A549 (cell line): ENCODE measurements around the gene HAVCR2. TPM values are rescaled to one million over a fixed set of nuclear protein-coding genes. Genes with fewer than 3 reads are reported as not detected.
A peak's percentile ranks its signal among the peaks of the same experiment; 100 is the strongest.

Experiments
- BCL3 ChIP-seq: fragments of >200 bp; sonication (Bioruptor Twin); formaldehyde crosslinking; IDR thresholded peaks from 3 replicates; pipeline ENCODE4 v1.6.1; 2016
- BHLHE40 ChIP-seq: IDR thresholded peaks from 2 replicates; pipeline ENCODE4 v1.6.1; 2012; ENCODE audit warnings: low read depth, low read length, inconsistent platforms
- CBX8 ChIP-seq: fragments of 200-600 bp; sonication (generic); IDR thresholded peaks from 2 replicates; pipeline ENCODE4 v1.6.1; 2016
- CEBPB ChIP-seq, 2 experiments: fragments of >200 bp in 1 of 2; sonication (Bioruptor Twin) in 1 of 2; formaldehyde crosslinking in 1 of 2; IDR thresholded peaks; 2 replicates each; pipeline ENCODE4 v1.6.1; 2012 to 2016
- CHD4 ChIP-seq: fragments of 200-600 bp; sonication (generic); IDR thresholded peaks from 2 replicates; pipeline ENCODE4 v1.6.1; 2016; ENCODE audit warnings: antibody characterized with exemption, mild to moderate bottlenecking, borderline replicate concordance
- E2F6 ChIP-seq: IDR thresholded peaks from 2 replicates; pipeline ENCODE4 v1.6.1; 2012; ENCODE audit warnings: low read depth, borderline replicate concordance
- EHMT2 ChIP-seq: fragments of 200-600 bp; sonication (generic); IDR thresholded peaks from 2 replicates; pipeline ENCODE4 v1.6.1; 2016; ENCODE audit warnings: antibody characterized with exemption, low read depth, mild to moderate bottlenecking, moderate library complexity
- ELK1 ChIP-seq: fragments of 150-350 bp; IDR thresholded peaks from 2 replicates; pipeline ENCODE4 v1.6.1; 2014; ENCODE audit warnings: low read depth, mild to moderate bottlenecking, low read length
- EP300 ChIP-seq, 2 experiments: fragments of >200 bp; sonication (Bioruptor Twin); formaldehyde crosslinking; IDR thresholded peaks; 2 replicates in 1 of 2; 3 replicates in 1 of 2; pipeline ENCODE4 v1.6.1; 2016 to 2017
- FOSL2 ChIP-seq, 2 experiments: fragments of 450-650 bp in 1 of 2; fragments of >200 bp in 1 of 2; sonication (Bioruptor Twin) in 1 of 2; formaldehyde crosslinking; IDR thresholded peaks; 2 replicates each; pipeline versions ENCODE4 v1.5.0 to v1.6.1; 2016 to 2020; ENCODE audit warnings: mild to moderate bottlenecking in 1 of 2, moderate library complexity in 1 of 2
- FOXS1 ChIP-seq: fragments of 250-450 bp; sonication (Bioruptor Pico); IDR thresholded peaks from 2 replicates; pipeline ENCODE4 v1.5.0; 2020; ENCODE audit warnings: mild to moderate bottlenecking, moderate library complexity
- HEYL ChIP-seq: fragments of 250-450 bp; sonication (Bioruptor Pico); IDR thresholded peaks from 2 replicates; pipeline ENCODE4 v1.8.0; 2021; ENCODE audit warnings: mild to moderate bottlenecking, moderate library complexity
- HOXA7 ChIP-seq: fragments of 250-450 bp; sonication (Bioruptor Pico); IDR thresholded peaks from 2 replicates; pipeline ENCODE4 v1.5.0; 2020; ENCODE audit warnings: mild to moderate bottlenecking, moderate library complexity
- HOXB13 ChIP-seq: fragments of 250-450 bp; sonication (Bioruptor Pico); IDR thresholded peaks from 2 replicates; pipeline ENCODE4 v1.5.0; 2020; ENCODE audit warnings: low read depth, mild to moderate bottlenecking, moderate library complexity
- HOXB5 ChIP-seq: fragments of 250-450 bp; sonication (Bioruptor Pico); IDR thresholded peaks from 2 replicates; pipeline ENCODE4 v1.5.0; 2020; ENCODE audit warnings: mild to moderate bottlenecking, moderate library complexity
- JUN ChIP-seq, 2 experiments: fragments of >200 bp; sonication (Bioruptor Twin); formaldehyde crosslinking; IDR thresholded peaks; 2 replicates in 1 of 2; 3 replicates in 1 of 2; pipeline ENCODE4 v1.6.1; 2016 to 2017
- JUNB ChIP-seq: fragments of >200 bp; sonication (Bioruptor Twin); formaldehyde crosslinking; IDR thresholded peaks from 2 replicates; pipeline ENCODE4 v1.6.1; 2016
- KDM1A ChIP-seq: fragments of 200-600 bp; sonication (generic); IDR thresholded peaks from 2 replicates; pipeline ENCODE4 v1.6.1; 2016; ENCODE audit warnings: low read depth, mild to moderate bottlenecking
- KDM5A ChIP-seq: fragments of 200-600 bp; sonication (generic); IDR thresholded peaks from 2 replicates; pipeline ENCODE4 v1.6.1; 2016; ENCODE audit warnings: antibody characterized with exemption, mild to moderate bottlenecking
- MAX ChIP-seq: IDR thresholded peaks from 2 replicates; pipeline ENCODE4 v1.6.1; 2012
- MAZ ChIP-seq: fragments of 150-350 bp; IDR thresholded peaks from 2 replicates; pipeline ENCODE4 v1.6.1; 2014; ENCODE audit warnings: antibody characterized with exemption, low read depth, low read length, borderline replicate concordance
- MYC ChIP-seq: IDR thresholded peaks from 2 replicates; pipeline ENCODE4 v1.6.1; 2012; ENCODE audit warnings: mild to moderate bottlenecking, inconsistent platforms, low read length, improper control_type of control experiment, borderline replicate concordance
- NPAS2 ChIP-seq: fragments of 250-450 bp; sonication (Bioruptor Pico); IDR thresholded peaks from 2 replicates; pipeline ENCODE4 v1.8.0; 2022; ENCODE audit warnings: mild to moderate bottlenecking, moderate library complexity, borderline replicate concordance
- PHF8 ChIP-seq: fragments of 200-600 bp; sonication (generic); IDR thresholded peaks from 2 replicates; pipeline ENCODE4 v1.6.1; 2016; ENCODE audit warnings: low read depth, mild to moderate bottlenecking, antibody characterized with exemption, moderate library complexity, borderline replicate concordance
- POLR2AphosphoS2 ChIP-seq: conservative IDR thresholded peaks from 2 replicates; pipeline ENCODE4 v1.6.1; 2012; ENCODE audit warnings: low read length, improper control_type of control experiment, inconsistent platforms
- RARB ChIP-seq: fragments of 250-450 bp; sonication (Bioruptor Pico); IDR thresholded peaks from 2 replicates; pipeline ENCODE4 v1.8.0; 2021; ENCODE audit warnings: mild to moderate bottlenecking, moderate library complexity
- REST ChIP-seq: fragments of 200-600 bp; sonication (generic); IDR thresholded peaks from 2 replicates; pipeline ENCODE4 v1.6.1; 2016; ENCODE audit warnings: antibody characterized with exemption, mild to moderate bottlenecking, moderate library complexity
- SMC3 ChIP-seq: fragments of >200 bp; sonication (Bioruptor Twin); formaldehyde crosslinking; IDR thresholded peaks from 3 replicates; pipeline ENCODE4 v1.6.1; 2018; ENCODE audit warnings: inconsistent platforms
- SREBF2 ChIP-seq: fragments of 450-650 bp; IDR thresholded peaks from 2 replicates; pipeline ENCODE4 v1.6.1; 2014; ENCODE audit warnings: mild to moderate bottlenecking, moderate library complexity
- TP53 ChIP-seq: fragments of 250-450 bp; sonication (Bioruptor Pico); IDR thresholded peaks from 2 replicates; pipeline ENCODE4 v1.5.0; 2021; ENCODE audit warnings: mild to moderate bottlenecking, moderate library complexity
- ZC3H11A ChIP-seq: fragments of 450-650 bp; IDR thresholded peaks from 2 replicates; pipeline ENCODE4 v1.6.1; 2014; ENCODE audit warnings: antibody characterized with exemption, mild to moderate bottlenecking
- ZFP36 ChIP-seq: fragments of 450-650 bp; IDR thresholded peaks from 2 replicates; pipeline ENCODE4 v1.6.1; 2014; ENCODE audit warnings: borderline replicate concordance; ENCODE audit not compliant: partially characterized antibody
- ZSCAN20 ChIP-seq: fragments of 250-450 bp; sonication (Bioruptor Pico); IDR thresholded peaks from 2 replicates; pipeline ENCODE4 v1.8.0; 2022; ENCODE audit warnings: mild to moderate bottlenecking, moderate library complexity
- polyA plus RNA-seq, 4 experiments: library from polyadenylated mRNA; depleted of rRNA in 3 of 4; stranded (reverse); fragments of >200 nt; fragmentation: RNase III in 1 of 4; extraction: RNeasy Plus Mini Kit Qiagen cat#74134 plus additional on column Dnase treatment in 1 of 4; gene quantifications; 2 replicates in 3 of 4; 3 replicates in 1 of 4; pipeline ENCODE4 v1.2.3, GENCODE V29; 2011 to 2017
- TF ChIP-seq, protein P1 (sequence below): fragments of 250-450 bp; sonication (Bioruptor Pico); IDR thresholded peaks from 2 replicates; pipeline ENCODE4 v1.5.0; 2020; ENCODE audit warnings: low read depth, mild to moderate bottlenecking, moderate library complexity
- TF ChIP-seq, protein P2 (sequence below): fragments of >200 bp; sonication (Bioruptor Twin); formaldehyde crosslinking; IDR thresholded peaks from 3 replicates; pipeline ENCODE4 v1.5.1; 2016

Gene HAVCR2
- polyA plus RNA-seq, 2 of the 4 experiments (the other 2 are of a cell fraction) = 0.13 to 0.17 TPM

- TF ChIP-seq, protein P1, sequence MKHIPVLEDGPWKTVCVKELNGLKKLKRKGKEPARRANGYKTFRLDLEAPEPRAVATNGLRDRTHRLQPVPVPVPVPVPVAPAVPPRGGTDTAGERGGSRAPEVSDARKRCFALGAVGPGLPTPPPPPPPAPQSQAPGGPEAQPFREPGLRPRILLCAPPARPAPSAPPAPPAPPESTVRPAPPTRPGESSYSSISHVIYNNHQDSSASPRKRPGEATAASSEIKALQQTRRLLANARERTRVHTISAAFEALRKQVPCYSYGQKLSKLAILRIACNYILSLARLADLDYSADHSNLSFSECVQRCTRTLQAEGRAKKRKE (CRISPR knock-in tag) = no peak
- TF ChIP-seq KDM5A (no peak), JUN (IDR thresholded peaks at IDR 0.05) (peak; percentile 84 to 94; a peak in 4 of 5 replicates), HOXB13 (no peak), BCL3 (peak; percentile 82; the same call in 1 of the 3 replicates), FOXS1 (0 out of 2 replicates have a peak, but pooled peaks have one; percentile 8), EP300 (IDR thresholded peaks at IDR 0.05) (peak; percentile 86 to 95; a peak in 4 of 5 replicates), HOXA7 (no peak), KDM1A (no peak), SMC3 (no peak), PHF8 (no peak), MYC (no peak), NPAS2 (CRISPR knock-in tag) (no peak), ZSCAN20 (CRISPR knock-in tag) (no peak), ZFP36 (no peak), EHMT2 (no peak), ELK1 (no peak), TP53 (no peak), HOXB5 (CRISPR knock-in tag) (no peak), SREBF2 (no peak), HEYL (CRISPR knock-in tag) (no peak), CEBPB (IDR thresholded peaks at IDR 0.05) (peak; percentile 93 to 98), POLR2AphosphoS2 (no peak), ZC3H11A (no peak), CHD4 (no peak), FOSL2 (IDR thresholded peaks at IDR 0.05) (peak; percentile 86), FOSL2 (CRISPR knock-in tag; IDR thresholded peaks at IDR 0.05) (peak; percentile 93), JUNB (peak; percentile 90), REST (no peak), MAZ (no peak), E2F6 (no peak), BHLHE40 (no peak), MAX (peak; percentile 61; the same call in 1 of the 2 replicates), RARB (peak; percentile 70; the same call in 1 of the 2 replicates), CBX8 (no peak)
- TF ChIP-seq, protein P2, sequence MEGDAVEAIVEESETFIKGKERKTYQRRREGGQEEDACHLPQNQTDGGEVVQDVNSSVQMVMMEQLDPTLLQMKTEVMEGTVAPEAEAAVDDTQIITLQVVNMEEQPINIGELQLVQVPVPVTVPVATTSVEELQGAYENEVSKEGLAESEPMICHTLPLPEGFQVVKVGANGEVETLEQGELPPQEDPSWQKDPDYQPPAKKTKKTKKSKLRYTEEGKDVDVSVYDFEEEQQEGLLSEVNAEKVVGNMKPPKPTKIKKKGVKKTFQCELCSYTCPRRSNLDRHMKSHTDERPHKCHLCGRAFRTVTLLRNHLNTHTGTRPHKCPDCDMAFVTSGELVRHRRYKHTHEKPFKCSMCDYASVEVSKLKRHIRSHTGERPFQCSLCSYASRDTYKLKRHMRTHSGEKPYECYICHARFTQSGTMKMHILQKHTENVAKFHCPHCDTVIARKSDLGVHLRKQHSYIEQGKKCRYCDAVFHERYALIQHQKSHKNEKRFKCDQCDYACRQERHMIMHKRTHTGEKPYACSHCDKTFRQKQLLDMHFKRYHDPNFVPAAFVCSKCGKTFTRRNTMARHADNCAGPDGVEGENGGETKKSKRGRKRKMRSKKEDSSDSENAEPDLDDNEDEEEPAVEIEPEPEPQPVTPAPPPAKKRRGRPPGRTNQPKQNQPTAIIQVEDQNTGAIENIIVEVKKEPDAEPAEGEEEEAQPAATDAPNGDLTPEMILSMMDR = no peak
These were observed 59.2 kb downstream of the HAVCR2 start (continued) for GRCh38 chr5:157049605-157050004.
